ENCODE measurements around the gene LONRF3.

GRCh38 chrX:119042040-119042439, 67.6 kb downstream of the LONRF3 start:
- TF ChIP-seq CTCF (IDR thresholded peaks at IDR 0.05), result no peak
- no peak for TF ChIP-seq POLR2A (IDR thresholded peaks at IDR 0.05)

Measured in stomach (tissue), 4 donors.